NCI-H526 (cell line): ENCODE results near the gene IRAK4.

ENCODE experiments used
- DNase-seq, 2 experiments: peaks; one replicate each; lab custom pipeline; 2025; lab: John Stamatoyannopoulos, UW

IRAK4 gene

DNA sequence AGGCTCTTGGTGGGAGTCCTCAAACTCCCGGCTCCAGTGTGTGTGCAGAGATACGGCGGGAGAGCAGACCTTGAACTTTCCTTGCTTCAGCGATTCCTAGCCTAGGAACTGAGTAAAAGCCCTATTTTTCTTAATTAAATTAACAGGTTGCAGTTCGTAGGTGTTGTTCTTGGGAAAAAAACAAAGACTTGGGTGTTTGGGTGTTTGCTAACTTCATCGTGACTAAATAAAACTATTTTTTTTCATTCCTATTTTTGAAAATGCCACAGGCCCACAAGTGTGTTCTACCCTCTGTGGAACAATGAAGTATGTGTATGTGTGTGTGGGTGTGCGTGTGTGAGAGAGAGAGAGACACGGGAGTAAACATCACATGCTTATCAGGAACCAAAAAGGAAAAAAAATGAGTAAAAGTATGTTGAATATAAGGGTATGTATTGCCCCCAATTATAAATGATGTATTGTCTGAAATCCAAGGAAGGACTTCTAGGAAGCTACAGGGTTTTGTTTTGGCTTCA, 77.8 kb downstream of the IRAK4 start:
- peak; percentile 47 to 59 for DNase-seq
